MG63 (cell line): Measurements from ENCODE around the gene KRT74. TPM values are rescaled to one million over a fixed set of nuclear protein-coding genes. Genes with fewer than 3 reads are reported as not detected.

Experiments used
- DNase-seq: peaks from one replicate; pipeline ENCODE4 v3.0.0-alpha.2; 2020
- H3K27me3 ChIP-seq: fragments of 250-450 bp; sonication (Bioruptor Pico); 2 replicates; pipeline ENCODE4 v1.5.1; 2020; ENCODE audit warnings: mild to moderate bottlenecking, moderate library complexity
- H3K36me3 ChIP-seq: fragments of 250-450 bp; sonication (Bioruptor Pico); 2 replicates; pipeline ENCODE4 v1.5.1; 2020; ENCODE audit warnings: mild to moderate bottlenecking, moderate library complexity
- H3K4me3 ChIP-seq: fragments of 250-450 bp; sonication (Bioruptor Pico); 2 replicates; pipeline ENCODE4 v1.5.1; 2020; ENCODE audit warnings: mild to moderate bottlenecking, moderate library complexity
- H3K9me3 ChIP-seq: fragments of 250-450 bp; sonication (Bioruptor Pico); 2 replicates; pipeline ENCODE4 v1.5.1; 2020; ENCODE audit warnings: mild to moderate bottlenecking, moderate library complexity
- total RNA-seq: library from RNA; depleted of rRNA; stranded (reverse); fragments of >200 nt; shearing (Covaris generic); gene quantifications from 2 replicates; pipeline ENCODE4 v1.2.3, GENCODE V29; 2014; ENCODE audit warnings: low replicate concordance

Gene KRT74
- total RNA-seq, 1 experiment from 2014 or later, result not detected

DNA sequence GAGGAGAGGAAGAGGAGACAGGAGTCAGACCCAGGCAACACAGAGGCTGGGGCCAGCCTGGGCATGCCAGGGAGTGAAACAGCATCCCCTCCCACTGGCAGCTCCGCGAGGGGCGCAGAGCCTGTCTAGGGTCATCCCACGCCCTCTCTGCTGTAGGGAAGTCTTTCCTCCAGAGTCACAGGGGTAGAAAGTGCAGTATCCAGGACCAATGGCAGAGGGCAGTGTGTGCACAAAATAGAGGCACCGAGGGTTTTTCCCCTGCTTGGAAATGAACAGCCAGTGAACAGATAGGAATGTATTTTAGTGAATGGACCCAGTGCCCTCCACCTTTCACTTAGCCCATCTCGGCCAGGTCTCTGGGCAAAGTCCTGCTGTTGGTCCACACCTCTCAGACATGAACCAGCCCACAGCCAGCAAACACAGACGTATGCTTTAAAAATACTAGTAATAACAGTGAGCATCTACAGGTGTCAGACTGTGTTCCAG lies 9.4 kb upstream of the KRT74 start:
- DNase-seq, result peak; percentile 66
- Histone ChIP-seq H3K9me3 (no peaks in the 10 kb centered on the region), H3K36me3 (no peaks in the 10 kb centered on the region), H3K27me3 (no peaks in the 10 kb centered on the region), H3K4me3 (no peak overlapping the region)

DNA sequence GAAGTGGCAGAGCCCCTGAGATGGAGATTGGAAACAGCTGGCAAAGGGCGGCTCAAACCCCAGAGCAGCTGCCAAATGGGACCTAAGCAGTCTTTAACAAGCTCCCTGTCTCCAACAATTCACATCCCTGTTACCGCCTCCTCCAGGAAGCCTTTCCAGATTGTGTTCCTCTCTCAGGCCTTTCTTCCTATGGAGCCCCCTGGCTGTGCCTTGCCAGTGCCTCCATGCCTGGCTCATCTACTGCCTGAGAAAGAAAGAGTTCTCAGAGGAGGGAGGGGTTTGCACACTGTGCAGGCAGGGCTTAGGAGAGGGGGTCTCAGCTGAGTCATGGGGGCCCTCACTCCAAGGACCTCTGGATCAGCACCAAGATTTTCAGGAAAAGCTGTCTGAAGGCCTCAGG lies 8.8 kb upstream of the KRT74 start:
- Histone ChIP-seq H3K4me3 (no peak overlapping the region), H3K9me3 (no peaks in the 10 kb centered on the region), H3K27me3 (no peaks in the 10 kb centered on the region), H3K36me3 (no peaks in the 10 kb centered on the region)
- DNase-seq, result no peak

DNA sequence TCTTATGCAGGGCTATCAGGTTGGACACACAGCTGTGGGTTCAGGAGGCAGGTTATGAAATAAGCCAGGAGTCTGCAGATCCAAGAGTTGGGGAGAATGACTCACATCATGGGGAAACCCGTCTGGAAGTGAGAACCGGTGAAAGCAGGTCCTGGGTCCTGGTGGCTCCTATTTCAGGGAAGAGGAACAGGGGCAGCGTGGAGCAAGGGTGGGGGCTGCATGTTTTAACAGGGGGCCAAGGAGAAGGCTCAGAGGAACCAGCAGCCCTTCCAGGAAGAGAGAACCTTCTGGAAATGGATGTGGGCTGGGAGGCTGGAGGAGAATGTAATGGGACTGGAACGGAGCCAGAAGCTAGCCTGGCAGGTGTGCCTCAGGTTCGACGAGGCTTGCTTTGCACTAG lies 7.8 kb upstream of the KRT74 start:
- Histone ChIP-seq H3K27me3 (no peaks in the 10 kb centered on the region), H3K9me3 (no peaks in the 10 kb centered on the region), H3K36me3 (no peaks in the 10 kb centered on the region), H3K4me3 (no peak overlapping the region)
- no peak for DNase-seq

DNA sequence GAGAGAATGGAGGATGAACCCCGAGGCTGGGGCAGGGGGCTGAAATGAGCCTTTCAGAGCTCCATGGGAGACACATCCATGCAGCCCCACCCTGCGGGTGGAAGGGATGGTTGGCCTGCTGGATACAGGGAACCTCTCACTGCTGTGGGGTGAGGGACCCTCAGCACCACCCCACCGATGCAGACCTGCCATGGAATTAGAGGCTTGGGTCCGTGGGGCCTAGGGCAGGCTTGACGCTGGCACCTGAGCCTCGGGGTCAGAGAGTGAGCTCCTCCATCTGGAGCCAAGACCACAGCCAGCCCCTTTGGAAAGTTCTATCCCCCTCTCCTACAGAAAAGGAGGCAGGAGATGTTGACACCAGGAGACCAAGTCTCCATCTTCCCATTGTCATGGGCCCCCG lies 7.4 kb upstream of the KRT74 start:
- no peaks in the 10 kb centered on the region for H3K36me3 ChIP-seq
- no peak overlapping the region for H3K4me3 ChIP-seq
- H3K9me3 ChIP-seq, result no peaks in the 10 kb centered on the region
- no peaks in the 10 kb centered on the region for H3K27me3 ChIP-seq
- no peak for DNase-seq

DNA sequence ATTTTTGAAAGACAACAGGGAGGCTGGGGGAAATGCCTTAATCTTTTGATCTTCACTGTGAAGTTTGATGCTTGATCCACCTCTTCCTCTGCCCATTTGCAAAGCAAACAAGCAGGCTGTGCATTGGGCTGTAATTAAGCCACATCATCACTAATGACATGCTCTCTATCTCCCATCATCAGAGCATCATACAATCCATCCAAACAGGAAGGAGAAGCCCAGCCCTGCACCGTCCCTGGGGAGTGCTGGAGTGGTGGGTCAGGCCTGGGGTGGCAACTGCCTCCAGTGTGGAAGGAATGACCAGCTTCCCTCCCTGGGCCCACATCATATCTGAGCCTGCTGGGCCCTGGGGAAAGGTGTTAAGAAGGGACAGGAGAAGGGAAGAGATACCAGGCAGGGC lies 6.9 kb upstream of the KRT74 start:
- H3K4me3 ChIP-seq, result no peak overlapping the region
- no peaks in the 10 kb centered on the region for H3K27me3 ChIP-seq
- H3K9me3 ChIP-seq, result no peaks in the 10 kb centered on the region
- H3K36me3 ChIP-seq, result no peaks in the 10 kb centered on the region
- DNase-seq, result no peak

DNA sequence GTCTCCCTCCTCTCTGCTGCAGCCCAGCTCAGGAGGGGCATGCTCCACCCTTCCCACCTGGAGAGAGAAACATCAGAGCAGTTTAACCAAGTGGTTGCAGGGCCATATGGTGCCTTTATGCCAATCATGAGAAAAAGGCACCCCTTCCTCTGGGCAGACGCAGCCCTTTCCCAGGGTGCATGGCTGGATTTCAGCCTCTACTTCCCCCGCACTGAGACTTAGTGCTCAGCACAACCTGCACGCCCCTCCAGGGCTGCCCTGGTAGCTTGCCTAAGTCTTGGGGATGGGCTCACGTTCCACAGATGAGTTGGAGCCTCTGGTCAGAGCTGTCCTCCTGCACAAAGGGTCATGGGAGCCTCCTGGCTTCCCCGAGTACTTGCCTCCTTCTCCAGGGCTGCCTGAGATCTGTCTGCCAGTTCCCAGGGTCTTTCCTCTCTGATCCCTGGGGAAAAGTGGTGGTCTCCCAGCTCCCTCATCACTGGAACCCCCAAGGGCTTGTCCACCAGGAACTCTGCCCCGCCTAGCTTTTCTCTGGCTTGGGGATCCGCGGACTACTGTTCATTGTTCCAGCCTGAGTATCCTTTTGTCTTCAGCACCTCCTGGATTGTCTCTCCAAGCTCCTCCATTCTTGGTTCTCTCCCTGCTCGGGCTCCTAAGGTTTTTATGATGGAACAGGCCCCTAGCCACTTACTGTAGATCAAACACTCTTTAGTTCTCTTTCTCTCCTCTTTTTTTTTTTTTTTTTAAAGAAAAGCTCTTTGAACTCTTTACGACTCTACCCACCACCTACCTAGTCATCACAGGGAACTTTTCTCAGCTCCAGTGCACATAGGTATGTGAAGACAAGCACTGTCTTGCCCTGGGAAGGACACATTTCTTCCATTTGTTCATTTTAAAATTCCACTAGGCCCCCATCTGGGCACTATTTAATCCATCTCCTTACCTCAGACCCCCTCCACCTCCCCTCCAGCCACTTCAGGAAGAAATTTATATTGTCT lies 6.1 kb upstream of the KRT74 start:
- DNase-seq, result no peak
- Histone ChIP-seq H3K36me3 (no peaks in the 10 kb centered on the region), H3K27me3 (no peaks in the 10 kb centered on the region)

DNA sequence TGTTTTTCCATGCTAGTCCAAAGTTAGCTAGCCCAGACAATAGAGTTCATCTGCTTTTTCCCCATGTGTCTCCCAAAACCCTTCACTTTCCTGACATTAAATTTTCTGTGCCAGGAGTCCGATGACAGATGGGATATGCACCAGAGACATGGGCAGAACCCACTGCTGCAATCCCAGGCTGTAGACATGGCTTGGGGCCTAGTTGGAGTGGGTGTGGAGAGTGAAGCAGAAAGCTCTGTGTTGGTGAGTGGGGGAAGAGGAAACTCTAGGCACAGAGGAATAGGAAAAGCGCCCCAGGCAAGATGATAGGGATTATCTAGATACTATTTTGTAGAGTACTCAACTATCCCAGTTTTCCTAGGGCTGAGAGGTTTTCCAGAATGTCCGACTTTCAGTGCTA lies 4.8 kb upstream of the KRT74 start:
- no peak for DNase-seq
- Histone ChIP-seq H3K36me3 (no peaks in the 10 kb centered on the region), H3K27me3 (no peaks in the 10 kb centered on the region), H3K4me3 (no peak overlapping the region), H3K9me3 (no peaks in the 10 kb centered on the region)

More for the DNA sequence above, 6.1 kb upstream of the KRT74 start:
- Histone ChIP-seq H3K4me3 (no peak overlapping the region), H3K9me3 (no peaks in the 10 kb centered on the region)

DNA sequence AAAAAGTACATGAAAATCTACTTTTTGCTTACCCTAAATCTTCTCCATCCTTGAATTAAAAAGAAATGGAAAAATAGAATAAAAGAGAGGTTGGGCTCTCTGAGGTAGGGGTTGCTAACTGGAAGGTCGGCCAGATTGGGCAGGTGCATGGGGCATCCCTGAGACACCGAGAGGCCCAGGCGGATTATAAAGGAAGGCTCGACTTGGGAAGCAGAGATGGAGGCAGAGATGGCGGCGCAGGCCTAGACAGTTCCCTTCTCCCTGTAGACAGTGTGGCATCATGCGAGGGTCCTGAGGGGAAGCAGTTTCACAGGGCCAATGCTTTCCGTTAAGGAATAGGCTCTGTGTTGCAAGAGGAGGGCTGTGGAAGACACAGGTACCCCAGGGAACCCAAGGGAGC lies 3.7 kb upstream of the KRT74 start:
- Histone ChIP-seq H3K4me3 (no peak overlapping the region), H3K9me3 (no peaks in the 10 kb centered on the region), H3K36me3 (no peaks in the 10 kb centered on the region), H3K27me3 (no peaks in the 10 kb centered on the region)
- no peak for DNase-seq

DNA sequence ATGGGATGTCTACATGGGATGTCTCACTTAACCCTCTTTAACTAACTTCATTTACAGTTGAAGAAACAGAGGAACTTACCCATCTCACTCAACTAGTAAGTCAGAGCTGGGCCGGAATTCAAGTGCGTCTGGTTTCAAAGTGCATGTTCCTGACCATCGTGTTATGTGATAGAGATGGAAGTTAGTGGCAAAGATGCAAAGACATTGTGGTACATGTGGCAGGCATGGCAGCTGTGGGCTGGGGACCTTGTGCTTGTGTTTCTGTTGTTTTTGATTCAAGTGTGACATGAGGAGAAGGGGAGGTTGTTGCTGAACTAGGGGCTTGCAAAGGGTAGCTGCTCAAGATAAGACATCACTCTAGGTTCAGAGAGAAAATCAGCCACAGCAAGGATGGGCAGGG lies 2.3 kb upstream of the KRT74 start:
- Histone ChIP-seq H3K9me3 (no peaks in the 10 kb centered on the region), H3K36me3 (no peaks in the 10 kb centered on the region), H3K27me3 (no peaks in the 10 kb centered on the region), H3K4me3 (no peak overlapping the region)
- no peak for DNase-seq

DNA sequence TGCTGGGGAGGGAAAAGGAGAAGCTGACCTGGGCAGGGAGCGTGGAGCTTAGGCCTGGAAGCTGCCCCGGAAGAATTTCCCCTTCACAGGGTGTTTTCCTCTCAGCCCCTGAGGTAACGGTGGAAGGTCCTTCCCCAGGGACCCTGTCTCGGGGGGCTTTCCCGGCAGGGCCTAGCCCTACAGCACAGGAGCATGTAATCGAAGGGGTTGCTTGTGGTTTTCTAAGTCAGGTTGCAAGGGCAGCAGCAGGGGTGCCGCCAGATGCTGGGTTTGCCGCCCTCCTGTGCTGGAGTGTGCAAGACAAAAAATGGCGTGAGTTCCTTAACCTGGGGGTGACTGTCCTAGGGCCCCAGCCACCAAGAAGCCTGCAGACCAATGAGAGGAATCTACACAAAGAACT lies 1.6 kb upstream of the KRT74 start:
- DNase-seq, result no peak
- Histone ChIP-seq H3K9me3 (no peaks in the 10 kb centered on the region), H3K4me3 (no peak overlapping the region), H3K36me3 (no peaks in the 10 kb centered on the region), H3K27me3 (no peaks in the 10 kb centered on the region)

DNA sequence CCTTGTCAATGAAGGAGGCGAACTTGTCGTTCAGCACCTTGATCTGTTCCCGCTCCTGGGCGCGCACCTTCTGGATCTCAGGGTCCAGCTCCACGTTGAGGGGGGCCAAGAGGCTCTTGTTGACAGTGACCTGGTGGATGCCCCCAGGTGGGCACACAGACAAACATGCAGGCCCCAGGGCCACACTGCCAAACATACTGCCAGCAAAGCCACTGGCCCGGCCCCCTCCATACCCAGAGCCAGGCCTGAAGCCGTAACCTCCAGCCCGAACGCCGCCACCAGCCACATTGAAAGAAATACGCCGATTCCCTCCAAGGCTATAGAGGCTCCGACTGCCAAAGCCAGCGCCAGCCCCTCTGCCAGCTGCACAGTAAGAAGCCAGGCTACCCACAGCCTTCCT lies 337 bp downstream of the KRT74 start:
- H3K9me3 ChIP-seq, result no peaks in the 10 kb centered on the region
- no peak for DNase-seq
- H3K4me3 ChIP-seq, result no peak overlapping the region
- H3K27me3 ChIP-seq, result no peaks in the 10 kb centered on the region
- H3K36me3 ChIP-seq, result no peaks in the 10 kb centered on the region

DNA sequence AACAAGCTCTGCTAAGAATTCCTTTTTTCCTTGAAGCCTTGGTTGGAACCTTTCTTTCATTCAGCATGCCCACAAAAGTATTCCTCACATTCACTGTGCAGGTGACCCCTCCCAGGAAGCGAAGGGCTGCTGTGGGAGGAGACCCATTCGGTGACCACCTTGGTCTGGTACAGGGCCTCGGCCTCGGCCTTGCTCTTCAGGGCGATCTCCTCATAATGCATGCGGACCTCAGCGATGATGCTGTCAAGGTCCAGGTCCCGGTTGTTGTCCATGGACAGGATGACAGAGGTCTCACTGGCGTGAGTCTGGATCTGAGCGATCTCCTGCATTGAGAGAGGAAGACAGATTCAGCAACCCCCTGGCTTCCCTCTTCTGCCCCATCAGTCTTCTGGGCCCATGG lies 3.1 kb downstream of the KRT74 start:
- Histone ChIP-seq H3K27me3 (no peaks in the 10 kb centered on the region), H3K4me3 (no peak overlapping the region), H3K9me3 (no peaks in the 10 kb centered on the region), H3K36me3 (no peaks in the 10 kb centered on the region)
- DNase-seq, result no peak

DNA sequence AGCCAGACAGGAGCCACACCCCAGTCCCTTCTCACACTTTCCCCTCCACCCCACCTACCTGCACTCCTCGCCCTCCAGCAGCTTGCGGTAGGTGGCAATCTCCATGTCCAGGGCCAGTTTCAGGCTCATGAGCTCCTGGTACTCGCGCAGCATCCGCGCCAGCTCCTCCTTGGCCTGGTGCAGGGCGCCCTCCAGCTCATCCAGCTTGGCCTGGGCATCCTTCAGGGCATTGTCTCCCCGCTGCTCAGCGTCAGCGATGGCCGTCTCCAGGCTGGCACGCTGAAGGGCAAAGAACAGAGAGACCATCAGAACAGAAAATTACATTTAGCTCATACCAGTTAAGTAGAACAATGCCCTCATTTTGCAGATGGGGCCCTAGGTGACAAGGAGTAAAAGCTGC lies 5.5 kb downstream of the KRT74 start:
- DNase-seq, result no peak
- H3K27me3 ChIP-seq, result no peaks in the 10 kb centered on the region
- H3K9me3 ChIP-seq, result no peaks in the 10 kb centered on the region
- H3K36me3 ChIP-seq, result no peaks in the 10 kb centered on the region
- H3K4me3 ChIP-seq, result no peak overlapping the region

DNA sequence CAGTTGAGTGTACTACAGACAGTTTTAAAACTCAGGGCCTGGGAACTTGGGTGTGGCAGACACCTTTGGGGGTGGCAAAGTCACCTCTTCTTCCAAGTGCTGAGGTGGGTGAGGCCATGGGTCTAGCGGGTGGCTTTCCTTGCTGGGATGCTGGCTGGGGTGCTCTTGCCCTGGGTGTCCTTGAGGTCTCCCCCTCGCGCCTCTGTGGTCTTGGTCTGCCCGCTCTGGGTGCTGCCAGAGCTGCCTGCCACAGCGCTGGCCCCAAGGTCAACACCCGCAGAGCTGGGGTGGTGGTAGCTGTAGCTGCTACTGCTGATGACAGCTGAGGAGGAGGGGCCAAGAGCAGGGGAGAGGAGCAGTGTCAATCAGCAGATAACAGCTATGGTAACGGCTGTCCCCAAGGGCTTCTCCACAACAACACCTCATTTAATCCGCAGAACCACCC lies 6.8 kb downstream of the KRT74 start:
- no peak for DNase-seq
- Histone ChIP-seq H3K4me3 (no peak overlapping the region), H3K27me3 (no peaks in the 10 kb centered on the region; the same call in 1 of the 2 replicates), H3K9me3 (no peaks in the 10 kb centered on the region), H3K36me3 (no peaks in the 10 kb centered on the region)

DNA sequence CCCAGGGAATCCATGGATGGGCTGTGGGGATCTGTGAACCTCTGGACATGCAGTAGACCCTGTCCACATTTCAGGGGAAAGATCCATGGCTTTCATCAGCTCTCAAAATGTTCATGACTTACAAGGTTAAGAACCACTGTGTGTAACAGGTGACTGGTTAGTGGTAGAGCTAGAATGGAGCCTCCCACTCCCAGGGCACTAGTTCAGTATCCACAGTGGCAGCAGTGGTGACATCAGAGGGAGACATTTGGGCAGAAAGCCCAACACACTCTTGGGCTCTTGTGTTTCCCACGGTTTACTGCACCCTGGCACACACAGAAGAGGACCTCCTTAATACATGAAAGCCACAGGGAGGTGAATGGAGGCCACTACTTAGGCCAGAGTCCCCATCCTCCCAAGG lies 9.1 kb downstream of the KRT74 start:
- Histone ChIP-seq H3K27me3 (no peaks in the 10 kb centered on the region; the same call in 1 of the 2 replicates), H3K9me3 (no peaks in the 10 kb centered on the region), H3K4me3 (no peak overlapping the region), H3K36me3 (no peaks in the 10 kb centered on the region)
- DNase-seq, result no peak

DNA sequence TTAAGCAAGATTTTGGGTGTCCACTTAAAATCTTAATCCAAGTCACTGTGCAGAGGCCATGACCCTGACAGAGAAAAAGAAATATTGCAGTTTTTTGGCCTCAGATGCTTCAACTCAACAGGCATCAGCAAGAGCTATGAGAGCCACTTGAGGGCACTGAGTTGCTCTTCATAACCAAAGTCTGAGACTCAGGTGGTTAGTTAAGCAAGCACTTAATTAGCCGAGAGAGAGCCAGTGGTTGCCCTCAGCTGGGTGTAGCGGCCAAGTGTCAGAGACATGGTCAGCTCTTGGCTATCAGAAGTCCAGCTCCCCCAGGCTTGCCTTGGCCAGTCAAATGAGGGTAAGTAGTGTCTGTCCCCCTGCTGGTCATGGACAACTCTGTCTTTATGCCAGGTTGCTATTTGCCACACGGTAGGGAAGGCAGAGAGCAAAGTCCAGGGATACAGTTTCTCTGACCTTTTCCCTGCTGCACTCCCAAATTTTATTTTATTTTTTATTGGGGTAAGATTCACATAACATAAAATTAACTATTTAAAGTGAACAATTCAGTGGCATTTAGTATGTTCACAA lies 11.7 kb downstream of the KRT74 start:
- no peaks in the 10 kb centered on the region for H3K36me3 ChIP-seq
- no peak overlapping the region for H3K4me3 ChIP-seq
- H3K9me3 ChIP-seq, result no peaks in the 10 kb centered on the region
- no peaks in the 10 kb centered on the region; the same call in 1 of the 2 replicates for H3K27me3 ChIP-seq
- DNase-seq, result no peak

DNA sequence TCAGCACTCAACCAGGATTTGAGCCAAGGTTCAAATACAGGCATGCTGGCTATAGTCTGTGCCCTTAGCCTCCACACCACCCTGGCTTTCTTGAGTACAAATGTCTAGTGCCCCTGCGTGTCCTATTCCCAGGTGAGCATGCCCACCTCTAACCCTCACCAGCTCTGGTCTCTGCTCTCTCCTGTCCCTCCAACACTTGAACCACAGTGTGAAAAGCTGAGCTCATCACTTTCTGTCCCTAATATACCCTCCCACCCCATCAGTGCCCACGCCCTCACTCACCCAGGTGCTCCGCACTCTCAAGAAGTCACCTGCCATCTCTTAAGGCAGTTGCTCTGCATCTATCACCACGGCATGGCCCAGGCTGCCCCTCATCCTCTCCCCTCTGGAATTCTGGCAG lies 13.7 kb downstream of the KRT74 start:
- Histone ChIP-seq H3K4me3 (no peak overlapping the region), H3K9me3 (no peaks in the 10 kb centered on the region), H3K36me3 (no peaks in the 10 kb centered on the region), H3K27me3 (no peaks in the 10 kb centered on the region; the same call in 1 of the 2 replicates)
- DNase-seq, result no peak
